Hippocampal formation (tissue), 2 donors: ENCODE data around the gene RPIA.
A peak's percentile ranks its signal among the peaks of the same experiment; 100 is the strongest.
"Not testable (repeated sequence)": the region's sequence is repeated elsewhere in the genome, so short reads cannot be mapped to it uniquely, and the experiment has no call there.

Experiments used
- DNase-seq, 2 donors: peaks; one replicate each; lab custom pipeline; 2025; lab: John Stamatoyannopoulos, UW

Gene RPIA

GRCh38 chr2:88735133-88735532, 43.7 kb downstream of the RPIA start:
- peak; percentile 52 to 54 for DNase-seq

- no peak for DNase-seq
These were observed 44.4 kb downstream of the RPIA start for GRCh38 chr2:88735853-88736252.

GRCh38 chr2:88736437-88736836, 45.0 kb downstream of the RPIA start:
- no peak for DNase-seq

GRCh38 chr2:88737385-88737784, 45.9 kb downstream of the RPIA start:
- DNase-seq = no peak

GRCh38 chr2:88738271-88738670, 46.8 kb downstream of the RPIA start:
- DNase-seq = no peak

GRCh38 chr2:88739985-88740600, 48.6 kb downstream of the RPIA start:
- DNase-seq = peak; percentile 34 to 43

- DNase-seq = no peak
These were observed 55.5 kb downstream of the RPIA start for GRCh38 chr2:88746929-88747490.

GRCh38 chr2:88747990-88748389, 56.5 kb downstream of the RPIA start:
- no peak for DNase-seq

- no peak for DNase-seq
These were observed 60.3 kb downstream of the RPIA start for GRCh38 chr2:88751768-88752167.

- DNase-seq = no peak
These were observed 62.5 kb downstream of the RPIA start for GRCh38 chr2:88753833-88754584.

- DNase-seq = no peak
These were observed 63.3 kb downstream of the RPIA start for GRCh38 chr2:88754585-88755320.

- DNase-seq = no peak
These were observed 64.4 kb downstream of the RPIA start for GRCh38 chr2:88755836-88756235.

GRCh38 chr2:88757025-88757424, 65.6 kb downstream of the RPIA start:
- no peak for DNase-seq

GRCh38 chr2:88758702-88759101, 67.2 kb downstream of the RPIA start:
- DNase-seq = not testable (repeated sequence)

- DNase-seq = no peak
These were observed 69.5 kb downstream of the RPIA start for GRCh38 chr2:88760819-88761598.

- no peak for DNase-seq
These were observed 72.8 kb downstream of the RPIA start for GRCh38 chr2:88764141-88764849.

- DNase-seq = no peak
These were observed 73.3 kb downstream of the RPIA start for GRCh38 chr2:88764850-88765153.

GRCh38 chr2:88765154-88765888, 73.8 kb downstream of the RPIA start:
- peak in 1 of 2 donors; percentile 7 for DNase-seq

- not testable (repeated sequence) for DNase-seq
These were observed 74.5 kb downstream of the RPIA start for GRCh38 chr2:88765889-88766481.

GRCh38 chr2:88770016-88770415, 78.5 kb downstream of the RPIA start:
- DNase-seq = no peak
